Endodermal cell (in vitro differentiated cells): ENCODE results near the gene OR2T3. TPM values are rescaled to one million over a fixed set of nuclear protein-coding genes. Genes with fewer than 3 reads are reported as not detected.
"Not testable (repeated sequence)": the region's sequence is repeated elsewhere in the genome, so short reads cannot be mapped to it uniquely, and the experiment has no call there.

Experiments
- DNase-seq: peaks from one replicate; pipeline ENCODE4 v3.0.0-alpha.2; 2017
- H3K27ac ChIP-seq: 2 replicates; pipeline ENCODE4 v1.5.1; 2013; ENCODE audit warnings: mild to moderate bottlenecking, low read depth, low read length, moderate library complexity
- H3K27me3 ChIP-seq: 2 replicates; pipeline ENCODE4 v1.6.1; 2013; ENCODE audit warnings: mild to moderate bottlenecking, low read length, moderate library complexity; ENCODE audit not compliant: insufficient read depth, control insufficient read depth, poor library complexity, severe bottlenecking
- H3K36me3 ChIP-seq: 2 replicates; pipeline ENCODE4 v1.7.0; 2013; ENCODE audit warnings: mild to moderate bottlenecking, low read length, moderate library complexity; ENCODE audit not compliant: control insufficient read depth, insufficient read depth
- H3K4me1 ChIP-seq: one replicate; pipeline ENCODE4 v1.7.0; 2013; ENCODE audit warnings: low read length; ENCODE audit not compliant: control insufficient read depth, insufficient read depth
- H3K4me3 ChIP-seq: 2 replicates; pipeline ENCODE4 v1.5.1; 2013; ENCODE audit warnings: mild to moderate bottlenecking, low read length, moderate library complexity
- H3K9ac ChIP-seq: 2 replicates; pipeline ENCODE4 v1.6.1; 2013; ENCODE audit warnings: mild to moderate bottlenecking, low read length, moderate library complexity; ENCODE audit not compliant: poor library complexity, severe bottlenecking; ENCODE audit errors: extremely low read depth
- H3K9me3 ChIP-seq: 2 replicates; pipeline ENCODE4 v1.6.1; 2013; ENCODE audit warnings: mild to moderate bottlenecking, low read length, moderate library complexity; ENCODE audit not compliant: control insufficient read depth
- H3K27ac Mint-ChIP-seq: 2 replicates; pipeline ENCODE4 v1.8.0; 2020; ENCODE audit warnings: mixed read lengths
- H3K27me3 Mint-ChIP-seq: 2 replicates; pipeline ENCODE4 v1.8.0; 2021; ENCODE audit warnings: mild to moderate bottlenecking, mixed read lengths; ENCODE audit not compliant: insufficient read depth
- H3K36me3 Mint-ChIP-seq: 2 replicates; pipeline ENCODE4 v1.8.0; 2020; ENCODE audit warnings: low read depth, mixed read lengths
- H3K4me1 Mint-ChIP-seq: 2 replicates; pipeline ENCODE4 v1.8.0; 2020; ENCODE audit warnings: mixed read lengths
- H3K4me3 Mint-ChIP-seq: 2 replicates; pipeline ENCODE4 v1.8.0; 2020; ENCODE audit warnings: mild to moderate bottlenecking, moderate library complexity, mixed read lengths
- H3K9me3 Mint-ChIP-seq: 2 replicates; pipeline ENCODE4 v1.8.0; 2020; ENCODE audit warnings: mild to moderate bottlenecking, mixed read lengths
- WGBS, 2 experiments: methylation state at CpG; one replicate each; pipeline versions ENCODE4 v1.1.5 to v1.1.7; 2013; ENCODE audit warnings: missing lambda C conversion rate in 2 of 2, mixed read lengths in 1 of 2; ENCODE audit not compliant: insufficient coverage in 1 of 2, insufficient read length in 1 of 2; 5-methylcytosine and 5-hydroxymethylcytosine counted together
- total RNA-seq, 2 donors: library from RNA; stranded (reverse); fragmentation: NEBNext Ultra II Directional in 1 of 2; extraction: Animal tissue kit (Norgen Biotek cat#: 25700) in 1 of 2; gene quantifications; 2 replicates in 1 of 2; 3 replicates in 1 of 2; pipeline ENCODE4 v1.2.1, GENCODE V29; 2021
- TF ChIP-seq, protein P1 (sequence below): fragments of 200-600 bp; sonication (generic); conservative IDR thresholded peaks from 2 replicates; pipeline ENCODE4 v1.5.0; 2021; ENCODE audit warnings: antibody characterized with exemption, mild to moderate bottlenecking

Gene OR2T3
- total RNA-seq, 2 donors from 2014 or later, result not detected

DNA sequence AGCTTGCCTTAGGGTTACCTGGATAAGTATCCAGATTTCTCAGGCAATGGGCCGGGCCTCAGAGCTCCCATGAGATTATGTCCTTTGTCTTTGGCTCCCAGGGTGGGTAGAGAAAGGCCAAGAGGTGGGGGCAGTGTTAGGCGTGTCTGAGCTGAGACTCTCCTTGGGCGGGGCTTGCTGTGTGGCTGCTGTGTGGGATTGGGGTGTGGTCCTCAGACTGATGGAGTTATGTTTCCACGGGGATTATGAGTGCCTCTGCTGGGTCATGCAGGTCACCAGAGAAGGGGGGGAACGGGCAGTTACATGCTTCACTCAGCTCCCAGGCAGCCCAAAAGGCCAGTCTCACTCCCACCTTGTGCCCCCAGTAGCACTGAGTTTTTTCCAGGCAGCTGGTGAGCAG lies 23.5 kb downstream of the OR2T3 start:
- H3K9ac ChIP-seq, H3K27ac ChIP-seq, DNase-seq, H3K4me1 Mint-ChIP-seq, H3K36me3 Mint-ChIP-seq, H3K27me3 ChIP-seq, H3K4me3 Mint-ChIP-seq, H3K4me3 ChIP-seq, H3K27me3 Mint-ChIP-seq, H3K4me1 ChIP-seq, H3K36me3 ChIP-seq, H3K27ac Mint-ChIP-seq, H3K9me3 ChIP-seq: not testable (repeated sequence)
- peaks cover 21% of the 10 kb centered on the region for H3K9me3 Mint-ChIP-seq
- no CpG with 5 or more reads among the region's 5 CpGs for WGBS, 2 experiments

DNA sequence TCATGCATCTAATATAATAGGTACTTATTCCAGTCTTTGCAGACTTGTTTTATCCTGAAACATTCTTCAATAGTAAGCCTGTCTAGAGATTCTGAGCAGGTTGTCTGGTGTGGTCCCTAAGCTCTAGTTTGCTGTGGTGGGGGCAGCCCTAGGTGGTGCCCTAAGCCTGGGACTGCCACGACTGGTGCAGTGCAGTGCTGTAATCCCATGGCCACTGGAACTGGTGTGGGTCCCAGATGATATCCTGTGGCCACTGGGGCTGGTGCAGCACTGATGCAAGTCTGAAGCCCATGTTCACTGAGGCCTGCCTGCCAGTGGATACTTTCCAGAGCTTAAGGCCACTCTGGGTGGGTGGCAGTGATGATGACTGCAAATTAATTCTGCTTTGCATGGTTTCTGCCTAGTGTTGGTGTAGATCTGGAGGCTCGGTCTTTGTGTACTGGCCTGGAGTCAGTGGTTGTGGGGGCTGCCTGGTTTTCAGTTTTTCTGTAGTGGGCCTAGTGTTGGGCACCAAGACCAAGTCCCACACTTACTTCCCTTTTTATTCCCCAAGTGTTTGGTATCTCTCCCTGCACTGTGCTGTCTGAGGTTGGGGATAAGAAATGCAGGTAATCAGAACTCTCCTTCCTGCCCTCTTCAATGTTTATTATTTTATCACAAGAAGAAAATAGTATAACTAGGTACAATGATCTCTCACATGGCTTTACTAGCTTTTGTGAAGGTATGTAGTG lies 27.3 kb downstream of the OR2T3 start:
- WGBS, 2 experiments, result 90% methylated on average over 1 of the region's 2 CpGs; no CpG with 5 or more reads in 1 of the 2 experiments
- not testable (repeated sequence) for H3K9me3 ChIP-seq, H3K4me3 ChIP-seq, H3K36me3 ChIP-seq, H3K4me1 Mint-ChIP-seq, H3K4me3 Mint-ChIP-seq, H3K27me3 ChIP-seq, H3K36me3 Mint-ChIP-seq, H3K27ac Mint-ChIP-seq, H3K27ac ChIP-seq, DNase-seq, H3K4me1 ChIP-seq, H3K27me3 Mint-ChIP-seq, H3K9ac ChIP-seq
- H3K9me3 Mint-ChIP-seq, result peaks cover 19% of the 10 kb centered on the region

DNA sequence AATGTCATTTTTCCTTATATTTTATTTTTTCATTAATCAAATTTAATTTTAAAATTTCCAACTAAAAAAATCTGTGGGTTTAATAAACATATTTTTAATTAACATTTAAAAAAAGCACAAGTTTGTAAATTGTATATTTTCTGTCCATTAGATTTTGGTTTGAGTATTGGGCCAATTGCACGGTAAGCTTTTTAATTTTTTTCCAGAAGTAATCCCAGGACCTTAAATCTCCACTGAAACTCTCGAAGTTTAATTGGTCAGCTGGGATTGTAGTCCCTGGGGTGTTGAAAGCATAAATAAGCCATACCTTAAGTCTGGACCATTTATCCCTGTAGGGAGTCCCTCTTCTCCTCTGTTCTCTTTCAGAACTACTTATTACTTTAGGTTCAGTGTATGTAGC lies 34.6 kb downstream of the OR2T3 start, which contains the start of gene OR2G6:
OR2G6 (plus strand) TSS at position 301 of the 400 bp plus-strand sequence. CDS start 13,574 bp downstream, outside the sequence.
- not testable (repeated sequence) for H3K27ac Mint-ChIP-seq, H3K27ac ChIP-seq, H3K9me3 ChIP-seq, H3K27me3 Mint-ChIP-seq, H3K36me3 Mint-ChIP-seq, H3K4me1 Mint-ChIP-seq, H3K4me1 ChIP-seq, DNase-seq, H3K27me3 ChIP-seq, H3K9me3 Mint-ChIP-seq, H3K4me3 ChIP-seq, H3K36me3 ChIP-seq, H3K4me3 Mint-ChIP-seq, H3K9ac ChIP-seq
- WGBS, 2 experiments, result no CpG with 5 or more reads among the region's 2 CpGs

DNA sequence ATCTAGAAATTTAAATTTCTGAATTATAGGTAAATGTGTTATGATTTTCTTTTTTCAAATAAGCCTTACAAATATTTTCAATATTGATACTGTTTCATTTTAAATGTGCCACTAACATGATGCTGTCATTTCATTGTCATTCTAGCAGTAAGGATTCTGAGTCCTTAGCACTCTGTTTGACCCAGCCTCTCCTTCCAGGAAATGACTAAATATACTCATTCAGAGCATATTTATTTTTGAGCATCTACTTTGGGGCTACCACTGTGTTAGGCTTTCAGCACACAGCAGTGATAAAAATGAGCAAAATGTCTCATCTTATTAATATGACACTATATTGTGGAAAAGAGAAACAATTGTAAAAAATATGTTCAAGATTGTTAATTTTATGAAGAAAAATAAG lies 37.1 kb downstream of the OR2T3 start:
- H3K4me1 ChIP-seq, H3K36me3 Mint-ChIP-seq, H3K27me3 ChIP-seq, H3K27ac Mint-ChIP-seq, H3K27ac ChIP-seq, H3K9me3 Mint-ChIP-seq, H3K4me1 Mint-ChIP-seq, H3K27me3 Mint-ChIP-seq, H3K9me3 ChIP-seq, H3K4me3 Mint-ChIP-seq, H3K4me3 ChIP-seq, H3K36me3 ChIP-seq, H3K9ac ChIP-seq, DNase-seq: not testable (repeated sequence)

DNA sequence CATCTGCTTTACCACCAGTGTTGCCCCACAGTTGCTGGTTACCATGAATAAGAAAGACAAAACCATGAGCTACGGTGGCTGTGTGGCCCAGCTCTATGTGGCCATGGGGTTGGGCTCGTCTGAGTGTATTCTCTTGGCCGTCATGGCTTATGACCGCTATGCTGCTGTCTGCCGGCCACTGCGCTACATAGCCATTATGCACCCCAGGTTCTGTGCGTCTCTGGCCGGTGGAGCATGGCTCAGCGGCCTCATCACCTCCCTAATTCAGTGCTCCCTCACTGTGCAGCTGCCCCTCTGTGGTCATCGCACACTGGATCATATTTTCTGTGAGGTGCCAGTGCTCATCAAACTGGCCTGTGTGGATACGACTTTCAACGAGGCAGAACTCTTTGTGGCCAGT lies 48.7 kb downstream of the OR2T3 start:
- Histone ChIP-seq H3K4me3 (no peak overlapping the region), H3K27me3 (no peaks in the 10 kb centered on the region), H3K36me3 (no peaks in the 10 kb centered on the region), H3K27ac (no peak overlapping the region), H3K9me3 (peaks cover 54% of the 10 kb centered on the region), H3K9ac (no peak overlapping the region), H3K4me1 (no peaks in the 10 kb centered on the region)
- Mint-ChIP-seq H3K27me3 (no peaks in the 10 kb centered on the region), H3K4me3 (no peak overlapping the region), H3K27ac (no peak overlapping the region), H3K4me1 (no peaks in the 10 kb centered on the region), H3K9me3 (peaks cover 67% of the 10 kb centered on the region), H3K36me3 (no peaks in the 10 kb centered on the region)
- TF ChIP-seq, protein P1, sequence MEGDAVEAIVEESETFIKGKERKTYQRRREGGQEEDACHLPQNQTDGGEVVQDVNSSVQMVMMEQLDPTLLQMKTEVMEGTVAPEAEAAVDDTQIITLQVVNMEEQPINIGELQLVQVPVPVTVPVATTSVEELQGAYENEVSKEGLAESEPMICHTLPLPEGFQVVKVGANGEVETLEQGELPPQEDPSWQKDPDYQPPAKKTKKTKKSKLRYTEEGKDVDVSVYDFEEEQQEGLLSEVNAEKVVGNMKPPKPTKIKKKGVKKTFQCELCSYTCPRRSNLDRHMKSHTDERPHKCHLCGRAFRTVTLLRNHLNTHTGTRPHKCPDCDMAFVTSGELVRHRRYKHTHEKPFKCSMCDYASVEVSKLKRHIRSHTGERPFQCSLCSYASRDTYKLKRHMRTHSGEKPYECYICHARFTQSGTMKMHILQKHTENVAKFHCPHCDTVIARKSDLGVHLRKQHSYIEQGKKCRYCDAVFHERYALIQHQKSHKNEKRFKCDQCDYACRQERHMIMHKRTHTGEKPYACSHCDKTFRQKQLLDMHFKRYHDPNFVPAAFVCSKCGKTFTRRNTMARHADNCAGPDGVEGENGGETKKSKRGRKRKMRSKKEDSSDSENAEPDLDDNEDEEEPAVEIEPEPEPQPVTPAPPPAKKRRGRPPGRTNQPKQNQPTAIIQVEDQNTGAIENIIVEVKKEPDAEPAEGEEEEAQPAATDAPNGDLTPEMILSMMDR, result no peak
- no peak for DNase-seq
- WGBS, 2 experiments, result 77 to 80% methylated on average over 12 of the region's 12 CpGs
